Measurements from ENCODE around the gene SELENOF.

Gene SELENOF

GRCh38 chr1:86913896-86914600 lies at the start of gene SELENOF:
TSS of gene SELENOF (minus strand) at chr1:86914126. CDS start at chr1:86914111, 15 bp downstream.
- TF ChIP-seq GATA2 (IDR thresholded peaks at IDR 0.05; ENCODE audit: low read depth, low read length) (no peak), GATA3 (IDR thresholded peaks at IDR 0.05; ENCODE audit: low read depth, low read length) (no peak)

GRCh38 chr1:86960548-86960947 lies 46.6 kb upstream of the SELENOF start:
- TF ChIP-seq GATA3 (IDR thresholded peaks at IDR 0.05; ENCODE audit: low read depth, low read length), result no peak
- TF ChIP-seq GATA2 (IDR thresholded peaks at IDR 0.05; ENCODE audit: low read depth, low read length), result no peak

- TF ChIP-seq GATA2 (IDR thresholded peaks at IDR 0.05; ENCODE audit: low read depth, low read length) (no peak), GATA3 (IDR thresholded peaks at IDR 0.05; ENCODE audit: low read depth, low read length) (no peak)
Measured at GRCh38 chr1:86957221-86957620, 43.3 kb upstream of the SELENOF start.

- TF ChIP-seq GATA3 (IDR thresholded peaks at IDR 0.05; ENCODE audit: low read depth, low read length) (no peak), GATA2 (IDR thresholded peaks at IDR 0.05; ENCODE audit: low read depth, low read length) (no peak)
Measured at GRCh38 chr1:86956221-86956620, 42.3 kb upstream of the SELENOF start.

- TF ChIP-seq GATA2 (IDR thresholded peaks at IDR 0.05; ENCODE audit: low read depth, low read length) (no peak), GATA3 (IDR thresholded peaks at IDR 0.05; ENCODE audit: low read depth, low read length) (no peak)
Measured at GRCh38 chr1:86955678-86956077, 41.8 kb upstream of the SELENOF start.

- no peak for TF ChIP-seq GATA3 (IDR thresholded peaks at IDR 0.05; ENCODE audit: low read depth, low read length)
- TF ChIP-seq GATA2 (IDR thresholded peaks at IDR 0.05; ENCODE audit: low read depth, low read length), result no peak
Measured at GRCh38 chr1:86953167-86953566, 39.2 kb upstream of the SELENOF start.

- no peak for TF ChIP-seq GATA3 (IDR thresholded peaks at IDR 0.05; ENCODE audit: low read depth, low read length)
- no peak for TF ChIP-seq GATA2 (IDR thresholded peaks at IDR 0.05; ENCODE audit: low read depth, low read length)
Measured at GRCh38 chr1:86951430-86951829, 37.5 kb upstream of the SELENOF start.

- TF ChIP-seq GATA3 (IDR thresholded peaks at IDR 0.05; ENCODE audit: low read depth, low read length), result no peak
- no peak for TF ChIP-seq GATA2 (IDR thresholded peaks at IDR 0.05; ENCODE audit: low read depth, low read length)
Measured at GRCh38 chr1:86950712-86951419, 36.9 kb upstream of the SELENOF start.

- no peak for TF ChIP-seq GATA2 (IDR thresholded peaks at IDR 0.05; ENCODE audit: low read depth, low read length)
- TF ChIP-seq GATA3 (IDR thresholded peaks at IDR 0.05; ENCODE audit: low read depth, low read length), result no peak
Measured at GRCh38 chr1:86948212-86948611, 34.3 kb upstream of the SELENOF start.

GRCh38 chr1:86942743-86943142 lies 28.8 kb upstream of the SELENOF start:
- no peak for TF ChIP-seq GATA3 (IDR thresholded peaks at IDR 0.05; ENCODE audit: low read depth, low read length)
- TF ChIP-seq GATA2 (IDR thresholded peaks at IDR 0.05; ENCODE audit: low read depth, low read length), result no peak

GRCh38 chr1:86942042-86942441 lies 28.1 kb upstream of the SELENOF start:
- TF ChIP-seq GATA2 (IDR thresholded peaks at IDR 0.05; ENCODE audit: low read depth, low read length), result no peak
- TF ChIP-seq GATA3 (IDR thresholded peaks at IDR 0.05; ENCODE audit: low read depth, low read length), result no peak

- no peak for TF ChIP-seq GATA2 (IDR thresholded peaks at IDR 0.05; ENCODE audit: low read depth, low read length)
- TF ChIP-seq GATA3 (IDR thresholded peaks at IDR 0.05; ENCODE audit: low read depth, low read length), result no peak
Measured at GRCh38 chr1:86940599-86940998, 26.7 kb upstream of the SELENOF start.

GRCh38 chr1:86939406-86939805 lies 25.5 kb upstream of the SELENOF start:
- TF ChIP-seq GATA2 (IDR thresholded peaks at IDR 0.05; ENCODE audit: low read depth, low read length) (no peak), GATA3 (IDR thresholded peaks at IDR 0.05; ENCODE audit: low read depth, low read length) (no peak)

GRCh38 chr1:86938855-86939254 lies 24.9 kb upstream of the SELENOF start:
- TF ChIP-seq GATA2 (IDR thresholded peaks at IDR 0.05; ENCODE audit: low read depth, low read length), result no peak
- no peak for TF ChIP-seq GATA3 (IDR thresholded peaks at IDR 0.05; ENCODE audit: low read depth, low read length)

GRCh38 chr1:86938450-86938849 lies 24.5 kb upstream of the SELENOF start:
- no peak for TF ChIP-seq GATA2 (IDR thresholded peaks at IDR 0.05; ENCODE audit: low read depth, low read length)
- no peak for TF ChIP-seq GATA3 (IDR thresholded peaks at IDR 0.05; ENCODE audit: low read depth, low read length)

Measured in SH-SY5Y (cell line).